GM21390 (cell line): ENCODE results near the gene MINDY2.
A peak's percentile ranks its signal among the peaks of the same experiment; 100 is the strongest.
"Not testable (repeated sequence)": the region's sequence is repeated elsewhere in the genome, so short reads cannot be mapped to it uniquely, and the experiment has no call there.

Experiments
- ATAC-seq: cut with Tn5 transposase; IDR thresholded peaks from one replicate; pipeline ENCODE4 v1.9.1; 2021; ENCODE audit not compliant: unreplicated experiment

The MINDY2 gene

GRCh38 chr15:58749532-58750337 is 21.4 kb upstream of the MINDY2 start, which contains the start of gene ADAM10:
TSS of gene ADAM10 (minus strand) at chr15:58749707. CDS start at chr15:58749534, 173 bp downstream.
- ATAC-seq = peak; percentile 76

- no peak for ATAC-seq
Measured at GRCh38 chr15:58752716-58753115, 18.4 kb upstream of the MINDY2 start.

DNA sequence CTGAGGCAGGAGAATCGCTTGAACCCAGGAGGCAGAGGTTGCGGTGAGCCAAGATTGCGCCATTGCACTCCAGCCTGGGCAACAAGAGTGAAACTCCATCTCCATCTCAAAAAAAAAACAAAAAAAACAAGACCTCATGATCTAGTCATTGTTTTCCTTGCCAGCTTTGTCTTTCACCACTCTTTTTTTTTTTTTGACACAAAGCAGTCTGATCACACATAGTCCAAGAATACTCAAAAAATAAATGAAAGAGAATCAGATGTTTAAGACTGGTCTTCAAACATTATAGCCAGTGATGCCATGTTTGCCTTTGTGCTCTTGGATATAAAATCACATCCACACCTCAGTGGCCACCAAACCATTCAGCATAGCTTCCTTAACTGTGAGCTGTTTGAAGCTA is 15.8 kb upstream of the MINDY2 start:
- ATAC-seq = no peak

GRCh38 chr15:58755956-58756355 is 15.1 kb upstream of the MINDY2 start:
- no peak for ATAC-seq

DNA sequence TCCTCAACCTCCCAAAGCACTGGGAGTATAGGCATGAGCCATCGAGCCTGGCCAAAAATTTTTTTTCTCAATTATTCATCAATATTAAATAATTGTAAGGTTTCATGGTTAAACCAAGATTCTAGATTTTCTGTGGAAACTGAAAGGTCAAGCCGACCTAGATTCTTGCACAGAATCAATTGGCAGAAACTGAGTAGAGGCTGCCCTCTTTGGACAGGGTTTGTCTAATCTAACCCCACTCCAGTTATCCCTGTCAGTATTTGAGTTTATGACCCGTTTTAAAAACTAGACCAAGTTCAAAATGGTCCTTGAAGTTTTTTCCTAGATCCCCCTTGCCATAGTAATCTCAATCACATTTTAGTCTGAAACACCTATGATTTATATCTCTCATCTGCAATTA is 13.0 kb upstream of the MINDY2 start:
- no peak for ATAC-seq

DNA sequence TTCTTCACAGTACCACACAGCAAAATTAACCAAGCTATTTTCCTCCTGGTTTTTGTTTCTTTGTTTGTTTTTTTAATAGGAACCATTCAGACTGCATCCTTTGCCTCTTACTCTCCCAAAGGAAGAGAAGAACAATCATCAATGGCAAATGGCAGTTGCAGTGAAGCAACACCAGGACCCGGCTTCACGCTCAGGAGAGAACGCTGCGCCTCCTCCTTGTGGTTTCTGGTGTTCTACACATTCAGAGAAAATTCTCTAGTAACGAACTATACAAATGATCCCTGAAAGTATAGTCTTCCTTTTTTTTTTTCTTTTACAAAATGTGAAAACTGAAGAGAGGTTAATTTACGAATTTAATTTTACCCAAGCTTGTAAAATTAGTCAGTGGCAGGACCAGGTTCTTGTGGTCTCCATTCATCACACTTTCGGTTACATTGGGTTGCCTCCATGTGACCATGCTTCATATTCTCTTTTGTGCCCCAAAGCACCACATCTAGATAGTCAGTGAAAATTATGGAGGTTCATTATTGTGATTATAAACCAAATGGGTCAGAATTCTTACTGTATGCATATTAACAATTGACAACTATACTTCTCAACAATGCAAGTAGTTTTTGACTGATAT is 10.6 kb upstream of the MINDY2 start:
- ATAC-seq = no peak

GRCh38 chr15:58761010-58761388 is 10.1 kb upstream of the MINDY2 start:
- ATAC-seq = no peak

DNA sequence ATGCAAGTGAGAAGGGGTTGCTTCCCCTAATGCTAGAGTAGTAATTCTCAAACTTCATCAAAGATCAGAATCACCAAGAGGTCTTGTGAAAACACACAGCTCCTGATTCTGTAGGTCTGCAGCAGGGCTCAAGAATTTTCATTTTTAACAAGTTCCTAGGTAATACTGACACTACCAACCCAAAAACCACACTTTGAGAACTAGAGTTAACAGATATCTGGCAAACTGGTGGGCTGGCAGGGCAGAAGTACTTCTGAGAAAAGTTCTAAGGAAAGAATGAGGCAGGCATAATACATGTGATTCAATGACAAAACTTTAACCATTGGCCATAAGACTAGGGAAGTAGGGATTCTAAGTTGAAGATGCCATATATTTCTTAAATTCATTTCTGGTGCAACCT is 8.8 kb upstream of the MINDY2 start:
- no peak for ATAC-seq

DNA sequence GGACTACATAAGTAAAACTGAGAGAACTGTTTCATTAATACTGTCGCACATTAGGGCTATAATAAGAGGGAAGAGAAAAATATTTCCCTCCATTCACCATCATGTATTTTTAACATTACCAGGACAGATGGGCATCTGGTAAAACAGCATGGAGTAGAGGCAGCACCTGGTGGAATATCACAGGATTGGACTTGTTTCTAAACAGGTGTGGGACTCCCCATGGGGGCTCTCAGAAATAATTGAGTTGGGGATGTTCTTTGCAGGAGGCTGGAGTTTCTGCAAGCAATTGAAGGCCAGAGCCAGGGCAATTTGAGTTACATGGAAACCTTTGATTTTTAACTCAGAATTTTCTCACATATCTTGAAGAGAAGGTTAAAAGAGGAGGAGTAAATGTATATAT is 8.4 kb upstream of the MINDY2 start:
- ATAC-seq = no peak

DNA sequence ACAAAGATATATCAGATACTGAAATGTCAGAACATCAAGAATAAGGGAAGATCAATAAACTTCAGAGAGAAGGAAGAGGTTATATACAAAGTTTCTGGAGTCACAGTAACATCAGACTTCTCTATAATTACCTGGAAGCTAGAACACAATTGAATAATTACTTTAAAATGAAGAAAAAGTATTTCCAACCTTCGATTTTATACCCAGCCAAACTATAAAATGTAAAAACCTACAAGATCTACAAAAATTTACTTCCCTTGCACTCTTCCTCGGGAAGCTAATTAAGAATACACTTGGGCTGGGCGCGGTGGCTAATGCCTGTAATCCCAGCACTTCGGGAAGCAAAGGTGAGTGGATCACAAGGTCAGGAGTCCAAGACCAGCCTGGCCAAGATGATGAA is 6.6 kb upstream of the MINDY2 start:
- ATAC-seq = no peak

DNA sequence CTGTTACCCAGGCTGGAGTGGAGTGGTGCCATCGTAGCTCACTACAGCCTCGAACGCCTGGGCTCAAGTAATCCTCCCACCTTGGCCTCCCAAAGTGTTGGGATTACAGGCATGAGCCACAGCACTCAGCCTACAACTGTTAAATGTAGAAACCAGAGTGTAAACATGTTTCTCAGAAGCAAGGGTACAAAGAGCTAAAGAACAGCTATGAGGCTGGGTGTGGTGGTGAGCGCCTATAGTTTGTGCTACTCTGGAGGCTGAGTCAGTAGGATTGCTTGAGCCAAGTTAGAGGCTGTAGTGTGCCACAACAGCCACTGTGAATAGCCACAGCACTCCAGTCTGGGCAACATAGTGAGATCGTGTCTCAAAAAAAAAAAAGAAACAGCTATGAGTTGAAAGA is 4.8 kb upstream of the MINDY2 start:
- no peak for ATAC-seq

GRCh38 chr15:58768601-58769004 is 2.5 kb upstream of the MINDY2 start:
- not testable (repeated sequence) for ATAC-seq

DNA sequence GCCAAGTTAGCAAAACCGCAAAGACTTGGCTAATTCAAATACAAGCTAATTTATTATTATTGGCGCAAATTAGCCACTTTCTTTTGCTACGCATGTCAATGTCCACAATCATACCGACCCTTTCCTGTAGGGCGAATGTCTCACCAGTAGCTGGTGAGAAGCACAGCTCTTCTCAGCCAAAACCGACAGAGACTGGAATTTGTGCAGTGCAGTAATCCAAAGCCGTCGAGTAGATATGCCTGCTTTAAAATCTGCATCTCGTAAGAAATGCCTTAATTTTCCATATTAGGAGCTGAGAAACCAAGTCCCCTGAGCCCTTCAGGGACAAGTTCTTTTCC is 614 bp upstream of the MINDY2 start:
- peak; percentile 12 for ATAC-seq

DNA sequence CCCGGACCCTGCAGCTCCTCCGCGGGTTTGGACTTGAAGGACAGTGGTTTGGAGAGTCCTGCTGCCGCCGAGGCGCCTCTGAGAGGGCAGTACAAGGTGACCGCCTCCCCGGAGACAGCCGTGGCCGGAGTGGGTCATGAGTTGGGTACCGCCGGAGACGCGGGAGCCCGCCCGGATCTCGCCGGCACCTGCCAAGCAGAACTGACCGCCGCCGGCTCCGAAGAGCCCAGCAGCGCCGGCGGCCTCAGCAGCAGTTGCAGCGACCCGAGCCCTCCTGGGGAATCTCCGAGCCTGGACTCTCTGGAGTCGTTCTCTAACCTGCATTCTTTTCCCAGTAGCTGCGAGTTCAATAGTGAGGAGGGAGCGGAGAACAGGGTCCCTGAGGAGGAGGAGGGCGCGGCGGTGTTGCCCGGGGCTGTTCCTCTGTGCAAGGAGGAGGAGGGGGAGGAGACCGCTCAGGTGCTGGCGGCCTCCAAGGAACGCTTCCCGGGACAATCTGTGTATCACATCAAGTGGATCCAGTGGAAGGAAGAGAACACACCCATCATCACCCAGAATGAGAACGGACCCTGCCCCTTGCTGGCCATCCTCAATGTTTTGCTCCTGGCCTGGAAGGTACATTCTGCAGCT is 634 bp downstream of the MINDY2 start:
- ATAC-seq = peak; percentile 9

DNA sequence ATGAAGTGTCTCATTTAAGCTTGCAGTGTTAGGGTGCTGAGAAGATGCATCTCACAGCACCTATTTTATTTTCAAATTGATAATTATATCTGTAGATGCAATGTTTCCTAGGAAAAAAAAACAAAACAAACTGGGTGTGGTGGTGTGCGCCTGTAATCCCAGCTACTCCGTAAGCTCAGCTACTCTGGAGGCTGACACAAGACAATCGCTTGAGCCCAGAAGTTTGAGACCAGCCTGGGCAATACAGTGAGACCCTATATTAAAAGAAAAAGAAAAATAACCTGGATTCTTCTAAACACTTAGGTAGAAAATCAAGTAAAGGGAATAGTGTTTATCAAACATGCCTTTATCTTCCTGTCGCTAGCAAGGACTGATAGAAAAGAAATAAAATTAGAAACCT is 1.9 kb downstream of the MINDY2 start:
- ATAC-seq = no peak

- no peak for ATAC-seq
Measured at GRCh38 chr15:58775402-58775801, 4.3 kb downstream of the MINDY2 start.

GRCh38 chr15:58777107-58777506 is 6.0 kb downstream of the MINDY2 start:
- ATAC-seq = peak; percentile 69

DNA sequence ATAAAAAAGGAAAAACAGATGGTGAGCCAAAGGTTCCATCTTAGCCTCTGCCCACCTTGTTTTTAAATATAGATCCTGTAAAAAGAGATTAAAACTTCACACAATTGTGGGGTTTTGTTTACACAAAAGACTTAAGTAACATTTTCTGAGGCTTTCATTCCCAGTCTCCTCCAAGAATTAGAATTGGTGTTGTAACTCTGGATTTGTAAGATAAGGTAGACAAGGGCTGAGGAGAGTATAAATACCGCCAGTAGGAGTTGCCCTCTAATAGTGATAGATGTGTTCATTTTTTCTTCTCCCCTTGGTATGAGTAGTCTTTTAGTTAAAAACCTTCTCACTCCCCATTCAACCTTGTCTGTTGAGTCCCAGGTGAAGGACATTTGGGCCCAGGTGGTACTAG is 8.5 kb downstream of the MINDY2 start:
- ATAC-seq = no peak

GRCh38 chr15:58785355-58785754 is 14.3 kb downstream of the MINDY2 start:
- no peak for ATAC-seq

DNA sequence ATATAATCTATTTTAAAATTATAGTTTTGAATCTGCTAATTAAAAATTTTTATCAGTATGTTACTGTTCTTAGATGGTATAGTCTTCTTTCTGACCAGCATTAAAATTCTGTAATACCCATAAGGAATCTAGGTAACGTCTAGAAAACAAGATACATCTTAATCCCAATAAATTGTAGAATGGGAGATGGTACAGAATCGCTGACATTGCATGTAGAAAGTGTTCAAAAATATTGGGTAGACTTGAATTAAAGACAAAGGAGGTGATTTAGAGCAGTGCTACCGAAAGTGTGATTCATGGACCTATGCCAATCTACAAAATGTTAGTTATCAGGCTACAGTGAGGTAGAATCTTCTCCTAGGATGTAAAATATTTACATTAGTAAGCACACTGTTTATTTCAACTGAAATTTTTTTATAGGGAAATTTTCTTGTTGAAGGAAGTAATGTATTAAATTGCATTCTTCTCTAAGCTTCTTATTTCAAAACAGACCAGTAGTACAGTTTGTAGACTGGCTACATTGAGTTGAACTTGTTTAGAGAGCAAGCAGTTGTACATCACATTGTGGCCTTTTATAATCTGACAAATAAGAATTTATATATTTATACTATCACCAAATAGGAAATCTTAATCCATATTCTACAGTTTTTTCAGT is 17.1 kb downstream of the MINDY2 start:
- ATAC-seq = no peak

DNA sequence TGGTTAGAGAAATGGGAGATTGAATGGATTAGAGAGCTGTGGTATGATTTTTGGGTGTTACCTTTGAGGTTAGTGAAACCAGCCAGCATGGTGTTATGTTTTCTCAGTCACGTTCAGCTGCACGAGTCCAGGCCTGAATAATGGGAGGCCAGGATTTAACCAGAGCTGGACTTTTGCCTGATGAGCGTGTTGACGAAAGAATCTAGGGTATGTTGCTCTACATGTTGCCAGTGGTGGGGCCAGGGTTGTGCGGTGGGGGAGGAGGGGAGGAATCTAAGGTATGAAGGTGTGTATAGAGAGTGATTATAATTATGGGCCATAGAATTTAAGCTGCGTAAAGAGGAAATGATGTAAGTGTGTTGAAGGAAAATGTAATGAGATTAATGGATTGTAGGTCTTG is 22.8 kb downstream of the MINDY2 start:
- ATAC-seq = no peak

- no peak for ATAC-seq
Measured at GRCh38 chr15:58795825-58796224, 24.7 kb downstream of the MINDY2 start.
